WTC11 (cell line): ENCODE results near the gene IL1RN. TPM values are rescaled to one million over a fixed set of nuclear protein-coding genes. Genes with fewer than 3 reads are reported as not detected.
A peak's percentile ranks its signal among the peaks of the same experiment; 100 is the strongest.

ENCODE experiments used
- ATAC-seq: fragments of 200-7000 bp; cut with Tn5 transposase; 2 replicates; pipeline ENCODE4 v1.10.0; 2021; ENCODE audit warnings: mild to moderate bottlenecking, moderate library complexity
- CTCF ChIA-PET: fragments of 300-600 bp; sonication (Branson Sonifier 250); formaldehyde crosslinking; loops from one replicate; lab custom pipeline; 2021; ENCODE audit warnings: antibody characterized with exemption; lab: Charles Lee
- POLR2A ChIA-PET: fragments of 350-600 bp; sonication (Branson Sonifier 250); formaldehyde crosslinking; loops from one replicate; lab custom pipeline; 2021; ENCODE audit warnings: antibody characterized with exemption; lab: Charles Lee
- DNase-seq: peaks from one replicate; pipeline ENCODE4 v3.0.0; 2021; ENCODE audit warnings: low spot score
- H3K27ac Mint-ChIP-seq: 2 replicates; pipeline ENCODE4 v1.8.0; 2021; ENCODE audit warnings: mixed read lengths
- H3K27me3 Mint-ChIP-seq: 2 replicates; pipeline ENCODE4 v1.8.0; 2021; ENCODE audit warnings: low read depth, mild to moderate bottlenecking, moderate library complexity, mixed read lengths
- H3K36me3 Mint-ChIP-seq: 2 replicates; pipeline ENCODE4 v1.8.0; 2021; ENCODE audit warnings: mixed read lengths
- H3K4me1 Mint-ChIP-seq: 2 replicates; pipeline ENCODE4 v1.8.0; 2022; ENCODE audit warnings: mixed read lengths
- H3K4me3 Mint-ChIP-seq: 2 replicates; pipeline ENCODE4 v1.8.0; 2021; ENCODE audit warnings: mild to moderate bottlenecking, moderate library complexity, mixed read lengths
- H3K9me3 Mint-ChIP-seq: 2 replicates; pipeline ENCODE4 v1.8.0; 2021; ENCODE audit warnings: mixed read lengths
- E2F5 ChIP-seq: sonication (generic); formaldehyde crosslinking; IDR thresholded peaks from 2 replicates; pipeline ENCODE4 v1.8.1; 2022; ENCODE audit warnings: mild to moderate bottlenecking, moderate library complexity, missing genetic modification reagents
- EMX1 ChIP-seq: fragments of 250-450 bp; sonication (Bioruptor Pico); IDR thresholded peaks from 2 replicates; pipeline ENCODE4 v1.8.0; 2021; ENCODE audit warnings: mild to moderate bottlenecking
- ESRRA ChIP-seq: sonication (generic); formaldehyde crosslinking; IDR thresholded peaks from 2 replicates; pipeline ENCODE4 v1.8.1; 2022; ENCODE audit warnings: mild to moderate bottlenecking, missing genetic modification reagents, borderline replicate concordance
- ETV6 ChIP-seq: sonication (generic); formaldehyde crosslinking; IDR thresholded peaks from 2 replicates; pipeline ENCODE4 v1.8.1; 2022; ENCODE audit warnings: mild to moderate bottlenecking, missing genetic modification reagents
- HMGA2 ChIP-seq: fragments of 250-450 bp; sonication (Bioruptor Pico); IDR thresholded peaks from 2 replicates; pipeline ENCODE4 v1.4.0; 2021; ENCODE audit warnings: mild to moderate bottlenecking, moderate library complexity
- NFYB ChIP-seq: sonication (generic); formaldehyde crosslinking; conservative IDR thresholded peaks from 2 replicates; pipeline ENCODE4 v1.8.0; 2022; ENCODE audit warnings: low read depth, missing genetic modification reagents
- PRRX2 ChIP-seq: fragments of 250-450 bp; sonication (Bioruptor Pico); IDR thresholded peaks from 2 replicates; pipeline ENCODE4 v1.8.0; 2021; ENCODE audit warnings: mild to moderate bottlenecking
- RELA ChIP-seq: sonication (generic); formaldehyde crosslinking; IDR thresholded peaks from 2 replicates; pipeline ENCODE4 v1.8.1; 2022; ENCODE audit warnings: missing genetic modification reagents, mild to moderate bottlenecking, borderline replicate concordance
- RORB ChIP-seq: fragments of 250-450 bp; sonication (Bioruptor Pico); IDR thresholded peaks from 2 replicates; pipeline ENCODE4 v1.9.0; 2021; ENCODE audit warnings: mild to moderate bottlenecking
- SMAD3 ChIP-seq: sonication (generic); formaldehyde crosslinking; IDR thresholded peaks from 2 replicates; pipeline ENCODE4 v1.8.0; 2022; ENCODE audit warnings: missing genetic modification reagents, mild to moderate bottlenecking, borderline replicate concordance
- TCF7 ChIP-seq: sonication (generic); formaldehyde crosslinking; IDR thresholded peaks from 2 replicates; pipeline ENCODE4 v1.8.0; 2022; ENCODE audit warnings: mild to moderate bottlenecking, low read depth, missing genetic modification reagents, moderate library complexity
- TEAD1 ChIP-seq: sonication (generic); formaldehyde crosslinking; IDR thresholded peaks from 2 replicates; pipeline ENCODE4 v1.8.0; 2022; ENCODE audit warnings: mild to moderate bottlenecking, missing genetic modification reagents
- ZBTB43 ChIP-seq: sonication (generic); formaldehyde crosslinking; IDR thresholded peaks from 2 replicates; pipeline ENCODE4 v1.8.1; 2023; ENCODE audit warnings: mild to moderate bottlenecking, missing genetic modification reagents
- ZNF232 ChIP-seq: sonication (generic); formaldehyde crosslinking; IDR thresholded peaks from 2 replicates; pipeline ENCODE4 v1.8.0; 2022; ENCODE audit warnings: mild to moderate bottlenecking, missing genetic modification reagents
- ZNF263 ChIP-seq: sonication (generic); formaldehyde crosslinking; IDR thresholded peaks from 2 replicates; pipeline ENCODE4 v1.8.1; 2022; ENCODE audit warnings: low read depth, mild to moderate bottlenecking, moderate library complexity, missing genetic modification reagents
- ZNF416 ChIP-seq: fragments of 250-450 bp; sonication (Bioruptor Pico); IDR thresholded peaks from 2 replicates; pipeline ENCODE4 v1.9.0; 2021; ENCODE audit warnings: mild to moderate bottlenecking, inconsistent platforms
- total RNA-seq: library from RNA; stranded (reverse); gene quantifications from 3 replicates; pipeline ENCODE4 v1.2.3, GENCODE V29; 2021
- TF ChIP-seq, protein P1 (sequence below): sonication (generic); formaldehyde crosslinking; IDR thresholded peaks from 2 replicates; pipeline ENCODE4 v1.8.0; 2022; ENCODE audit warnings: mild to moderate bottlenecking, missing genetic modification reagents
- TF ChIP-seq, protein P2 (sequence below): sonication (generic); formaldehyde crosslinking; IDR thresholded peaks from 2 replicates; pipeline ENCODE4 v1.8.1; 2023; ENCODE audit warnings: mild to moderate bottlenecking, moderate library complexity, missing genetic modification reagents
- TF ChIP-seq, protein P3 (sequence below): sonication (generic); formaldehyde crosslinking; conservative IDR thresholded peaks from 2 replicates; pipeline ENCODE4 v1.8.1; 2023; ENCODE audit warnings: mild to moderate bottlenecking, low read depth, missing genetic modification reagents, moderate library complexity
- TF ChIP-seq, protein P4 (sequence below): sonication (generic); formaldehyde crosslinking; IDR thresholded peaks from 2 replicates; pipeline ENCODE4 v1.8.0; 2022; ENCODE audit warnings: mild to moderate bottlenecking, missing genetic modification reagents
- TF ChIP-seq, protein P5 (sequence below): sonication (generic); formaldehyde crosslinking; IDR thresholded peaks from 2 replicates; pipeline ENCODE4 v1.8.1; 2023; ENCODE audit warnings: mild to moderate bottlenecking, missing genetic modification reagents

The IL1RN gene
- total RNA-seq, 1 experiment from 2014 or later, result not detected

- peak; percentile 31; the same call in 1 of the 2 replicates for ATAC-seq
- Mint-ChIP-seq H3K36me3 (no peaks in the 10 kb centered on the region), H3K27me3 (peaks cover 30% of the 10 kb centered on the region), H3K4me1 (peaks cover 12% of the 10 kb centered on the region), H3K27ac (no peak overlapping the region), H3K9me3 (no peaks in the 10 kb centered on the region), H3K4me3 (peak overlapping the region; percentile 64)
- TF ChIP-seq NFYB (CRISPR knock-in tag) (peak; percentile 41; the same call in 1 of the 2 replicates), HMGA2 (CRISPR knock-in tag) (no peak)
- CTCF ChIA-PET, result interaction anchor here (0.7 to 4.9 kb wide), 10 partner anchors 14 to 222 kb away, joined by 3 to 58 read pairs (median 4); no protein-coding TSS in a partner anchor
- DNase-seq, result peak; percentile 24
- POLR2A ChIA-PET, result no interaction called here
Measured at GRCh38 chr2:113156278-113157117, 29.1 kb downstream of the IL1RN start.

GRCh38 chr2:113157118-113157896 lies 29.9 kb downstream of the IL1RN start:
- ATAC-seq (peak; percentile 82), DNase-seq (peak; percentile 56)
- CTCF ChIA-PET, result interaction anchor here (1.0 to 4.9 kb wide), 8 partner anchors 19 to 221 kb away, joined by 3 to 58 read pairs (median 4); no protein-coding TSS in a partner anchor
- peak overlapping the region; percentile 65 for H3K4me3 Mint-ChIP-seq
- H3K27ac Mint-ChIP-seq, result no peak overlapping the region
- H3K4me1 Mint-ChIP-seq, result peaks cover 12% of the 10 kb centered on the region
- no peaks in the 10 kb centered on the region for H3K36me3 Mint-ChIP-seq
- H3K9me3 Mint-ChIP-seq, result no peaks in the 10 kb centered on the region
- peaks cover 30% of the 10 kb centered on the region for H3K27me3 Mint-ChIP-seq
- POLR2A ChIA-PET, result no interaction called here
- TF ChIP-seq ZNF232 (CRISPR knock-in tag) (0 out of 2 replicates have a peak, but pooled peaks have one; percentile 59), EMX1 (CRISPR knock-in tag) (no peak), RORB (CRISPR knock-in tag) (no peak), ZBTB43 (CRISPR knock-in tag) (no peak), PRRX2 (CRISPR knock-in tag) (no peak), TCF7 (CRISPR knock-in tag) (no peak), ZNF416 (no peak), ESRRA (CRISPR knock-in tag) (peak; percentile 49; the same call in 1 of the 2 replicates), TEAD1 (CRISPR knock-in tag) (peak; percentile 27; the same call in 1 of the 2 replicates), RELA (CRISPR knock-in tag) (0 out of 2 replicates have a peak, but pooled peaks have one; percentile 62), SMAD3 (CRISPR knock-in tag) (no peak), ZNF263 (CRISPR knock-in tag) (no peak), ETV6 (0 out of 2 replicates have a peak, but pooled peaks have one; percentile 43), E2F5 (CRISPR knock-in tag) (peak; percentile 51; the same call in 1 of the 2 replicates)
- TF ChIP-seq, protein P1, sequence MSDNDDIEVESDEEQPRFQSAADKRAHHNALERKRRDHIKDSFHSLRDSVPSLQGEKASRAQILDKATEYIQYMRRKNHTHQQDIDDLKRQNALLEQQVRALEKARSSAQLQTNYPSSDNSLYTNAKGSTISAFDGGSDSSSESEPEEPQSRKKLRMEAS, result peak; percentile 60; the same call in 1 of the 2 replicates
- TF ChIP-seq, protein P2, sequence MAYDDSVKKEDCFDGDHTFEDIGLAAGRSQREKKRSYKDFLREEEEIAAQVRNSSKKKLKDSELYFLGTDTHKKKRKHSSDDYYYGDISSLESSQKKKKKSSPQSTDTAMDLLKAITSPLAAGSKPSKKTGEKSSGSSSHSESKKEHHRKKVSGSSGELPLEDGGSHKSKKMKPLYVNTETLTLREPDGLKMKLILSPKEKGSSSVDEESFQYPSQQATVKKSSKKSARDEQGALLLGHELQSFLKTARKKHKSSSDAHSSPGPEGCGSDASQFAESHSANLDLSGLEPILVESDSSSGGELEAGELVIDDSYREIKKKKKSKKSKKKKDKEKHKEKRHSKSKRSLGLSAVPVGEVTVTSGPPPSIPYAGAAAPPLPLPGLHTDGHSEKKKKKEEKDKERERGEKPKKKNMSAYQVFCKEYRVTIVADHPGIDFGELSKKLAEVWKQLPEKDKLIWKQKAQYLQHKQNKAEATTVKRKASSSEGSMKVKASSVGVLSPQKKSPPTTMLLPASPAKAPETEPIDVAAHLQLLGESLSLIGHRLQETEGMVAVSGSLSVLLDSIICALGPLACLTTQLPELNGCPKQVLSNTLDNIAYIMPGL (CRISPR knock-in tag), result no peak
- TF ChIP-seq, protein P3, sequence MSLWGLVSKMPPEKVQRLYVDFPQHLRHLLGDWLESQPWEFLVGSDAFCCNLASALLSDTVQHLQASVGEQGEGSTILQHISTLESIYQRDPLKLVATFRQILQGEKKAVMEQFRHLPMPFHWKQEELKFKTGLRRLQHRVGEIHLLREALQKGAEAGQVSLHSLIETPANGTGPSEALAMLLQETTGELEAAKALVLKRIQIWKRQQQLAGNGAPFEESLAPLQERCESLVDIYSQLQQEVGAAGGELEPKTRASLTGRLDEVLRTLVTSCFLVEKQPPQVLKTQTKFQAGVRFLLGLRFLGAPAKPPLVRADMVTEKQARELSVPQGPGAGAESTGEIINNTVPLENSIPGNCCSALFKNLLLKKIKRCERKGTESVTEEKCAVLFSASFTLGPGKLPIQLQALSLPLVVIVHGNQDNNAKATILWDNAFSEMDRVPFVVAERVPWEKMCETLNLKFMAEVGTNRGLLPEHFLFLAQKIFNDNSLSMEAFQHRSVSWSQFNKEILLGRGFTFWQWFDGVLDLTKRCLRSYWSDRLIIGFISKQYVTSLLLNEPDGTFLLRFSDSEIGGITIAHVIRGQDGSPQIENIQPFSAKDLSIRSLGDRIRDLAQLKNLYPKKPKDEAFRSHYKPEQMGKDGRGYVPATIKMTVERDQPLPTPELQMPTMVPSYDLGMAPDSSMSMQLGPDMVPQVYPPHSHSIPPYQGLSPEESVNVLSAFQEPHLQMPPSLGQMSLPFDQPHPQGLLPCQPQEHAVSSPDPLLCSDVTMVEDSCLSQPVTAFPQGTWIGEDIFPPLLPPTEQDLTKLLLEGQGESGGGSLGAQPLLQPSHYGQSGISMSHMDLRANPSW (CRISPR knock-in tag), result no peak
- TF ChIP-seq, protein P4, sequence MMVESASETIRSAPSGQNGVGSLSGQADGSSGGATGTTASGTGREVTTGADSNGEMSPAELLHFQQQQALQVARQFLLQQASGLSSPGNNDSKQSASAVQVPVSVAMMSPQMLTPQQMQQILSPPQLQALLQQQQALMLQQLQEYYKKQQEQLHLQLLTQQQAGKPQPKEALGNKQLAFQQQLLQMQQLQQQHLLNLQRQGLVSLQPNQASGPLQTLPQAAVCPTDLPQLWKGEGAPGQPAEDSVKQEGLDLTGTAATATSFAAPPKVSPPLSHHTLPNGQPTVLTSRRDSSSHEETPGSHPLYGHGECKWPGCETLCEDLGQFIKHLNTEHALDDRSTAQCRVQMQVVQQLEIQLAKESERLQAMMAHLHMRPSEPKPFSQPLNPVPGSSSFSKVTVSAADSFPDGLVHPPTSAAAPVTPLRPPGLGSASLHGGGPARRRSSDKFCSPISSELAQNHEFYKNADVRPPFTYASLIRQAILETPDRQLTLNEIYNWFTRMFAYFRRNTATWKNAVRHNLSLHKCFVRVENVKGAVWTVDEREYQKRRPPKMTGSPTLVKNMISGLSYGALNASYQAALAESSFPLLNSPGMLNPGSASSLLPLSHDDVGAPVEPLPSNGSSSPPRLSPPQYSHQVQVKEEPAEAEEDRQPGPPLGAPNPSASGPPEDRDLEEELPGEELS (CRISPR knock-in tag), result peak; percentile 61; the same call in 1 of the 2 replicates
- TF ChIP-seq, protein P5, sequence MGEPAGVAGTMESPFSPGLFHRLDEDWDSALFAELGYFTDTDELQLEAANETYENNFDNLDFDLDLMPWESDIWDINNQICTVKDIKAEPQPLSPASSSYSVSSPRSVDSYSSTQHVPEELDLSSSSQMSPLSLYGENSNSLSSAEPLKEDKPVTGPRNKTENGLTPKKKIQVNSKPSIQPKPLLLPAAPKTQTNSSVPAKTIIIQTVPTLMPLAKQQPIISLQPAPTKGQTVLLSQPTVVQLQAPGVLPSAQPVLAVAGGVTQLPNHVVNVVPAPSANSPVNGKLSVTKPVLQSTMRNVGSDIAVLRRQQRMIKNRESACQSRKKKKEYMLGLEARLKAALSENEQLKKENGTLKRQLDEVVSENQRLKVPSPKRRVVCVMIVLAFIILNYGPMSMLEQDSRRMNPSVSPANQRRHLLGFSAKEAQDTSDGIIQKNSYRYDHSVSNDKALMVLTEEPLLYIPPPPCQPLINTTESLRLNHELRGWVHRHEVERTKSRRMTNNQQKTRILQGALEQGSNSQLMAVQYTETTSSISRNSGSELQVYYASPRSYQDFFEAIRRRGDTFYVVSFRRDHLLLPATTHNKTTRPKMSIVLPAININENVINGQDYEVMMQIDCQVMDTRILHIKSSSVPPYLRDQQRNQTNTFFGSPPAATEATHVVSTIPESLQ, result no peak
